WERI-Rb-1 (cell line): ENCODE results near the gene WHRN.

Experiments
- DNase-seq: peaks from one replicate; pipeline ENCODE4 v3.0.0-alpha.2; 2020
- H3K27ac ChIP-seq: fragments of 250-450 bp; sonication (Bioruptor Pico); 2 replicates; pipeline ENCODE4 v1.5.1; 2020; ENCODE audit warnings: mild to moderate bottlenecking, moderate library complexity
- H3K27me3 ChIP-seq: fragments of 250-450 bp; sonication (Bioruptor Pico); 2 replicates; pipeline ENCODE4 v1.5.1; 2021; ENCODE audit warnings: mild to moderate bottlenecking, low read depth, moderate library complexity; ENCODE audit not compliant: insufficient read depth, severe bottlenecking
- H3K36me3 ChIP-seq: fragments of 250-450 bp; sonication (Bioruptor Pico); 2 replicates; pipeline ENCODE4 v1.5.1; 2020; ENCODE audit warnings: mild to moderate bottlenecking, moderate library complexity
- H3K4me3 ChIP-seq: 2 replicates; pipeline ENCODE4 v1.5.1; 2011; ENCODE audit warnings: low read depth, mild to moderate bottlenecking, control low read depth, low read length
- H3K9me3 ChIP-seq: fragments of 250-450 bp; sonication (Bioruptor Pico); 2 replicates; pipeline ENCODE4 v1.5.1; 2021; ENCODE audit warnings: mild to moderate bottlenecking, moderate library complexity; ENCODE audit not compliant: severe bottlenecking
- TF ChIP-seq, protein P1 (sequence below): IDR thresholded peaks from 2 replicates; pipeline ENCODE4 v1.5.1; 2011; ENCODE audit warnings: low read depth, mild to moderate bottlenecking, control low read depth, inconsistent platforms, low read length

The WHRN gene

DNA sequence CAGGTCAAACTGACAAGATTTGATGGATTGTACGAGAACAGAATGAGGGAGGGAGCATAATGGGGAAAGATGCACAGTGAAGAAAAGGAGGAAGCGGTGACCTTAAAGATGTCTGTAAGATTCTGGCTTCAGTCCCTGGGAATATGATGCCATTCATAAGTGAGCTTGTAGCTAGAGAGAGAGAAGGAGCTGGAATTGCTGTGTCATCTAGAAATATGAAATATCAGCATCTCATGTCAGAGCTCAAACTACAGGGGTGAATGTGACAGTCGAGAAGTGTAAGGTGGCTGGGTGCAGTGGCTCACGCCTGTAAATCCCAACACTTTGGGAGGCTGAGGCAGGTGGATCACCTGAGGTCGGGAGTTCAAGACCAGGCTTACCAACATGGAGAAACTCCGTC is 24.0 kb upstream of the WHRN start:
- Histone ChIP-seq H3K9me3 (peaks cover 5% of the 10 kb centered on the region), H3K4me3 (no peak overlapping the region), H3K27ac (no peak overlapping the region), H3K36me3 (no peaks in the 10 kb centered on the region), H3K27me3 (no peaks in the 10 kb centered on the region)
- TF ChIP-seq, protein P1, sequence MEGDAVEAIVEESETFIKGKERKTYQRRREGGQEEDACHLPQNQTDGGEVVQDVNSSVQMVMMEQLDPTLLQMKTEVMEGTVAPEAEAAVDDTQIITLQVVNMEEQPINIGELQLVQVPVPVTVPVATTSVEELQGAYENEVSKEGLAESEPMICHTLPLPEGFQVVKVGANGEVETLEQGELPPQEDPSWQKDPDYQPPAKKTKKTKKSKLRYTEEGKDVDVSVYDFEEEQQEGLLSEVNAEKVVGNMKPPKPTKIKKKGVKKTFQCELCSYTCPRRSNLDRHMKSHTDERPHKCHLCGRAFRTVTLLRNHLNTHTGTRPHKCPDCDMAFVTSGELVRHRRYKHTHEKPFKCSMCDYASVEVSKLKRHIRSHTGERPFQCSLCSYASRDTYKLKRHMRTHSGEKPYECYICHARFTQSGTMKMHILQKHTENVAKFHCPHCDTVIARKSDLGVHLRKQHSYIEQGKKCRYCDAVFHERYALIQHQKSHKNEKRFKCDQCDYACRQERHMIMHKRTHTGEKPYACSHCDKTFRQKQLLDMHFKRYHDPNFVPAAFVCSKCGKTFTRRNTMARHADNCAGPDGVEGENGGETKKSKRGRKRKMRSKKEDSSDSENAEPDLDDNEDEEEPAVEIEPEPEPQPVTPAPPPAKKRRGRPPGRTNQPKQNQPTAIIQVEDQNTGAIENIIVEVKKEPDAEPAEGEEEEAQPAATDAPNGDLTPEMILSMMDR: no peak
- DNase-seq: no peak

DNA sequence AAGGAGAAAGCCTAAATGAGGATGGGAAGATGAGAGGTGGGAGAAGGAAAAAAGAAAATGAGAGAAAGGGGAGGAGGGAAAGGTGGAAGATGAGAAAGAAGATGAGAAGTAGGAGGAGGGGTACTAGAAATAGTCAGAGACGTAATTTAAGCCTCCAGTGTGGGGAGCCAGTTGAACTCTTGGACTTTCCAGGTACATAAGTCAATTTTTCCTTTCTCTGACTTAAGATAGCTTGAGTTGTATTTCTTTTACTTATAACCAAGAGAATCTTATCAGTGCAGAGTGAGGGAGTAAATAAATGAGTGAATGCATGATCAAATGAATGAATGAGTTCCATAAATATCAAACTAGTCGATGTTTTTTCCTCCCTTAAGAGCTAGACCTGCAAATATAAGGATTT is 21.5 kb upstream of the WHRN start:
- TF ChIP-seq, protein P1: no peak
- no peak overlapping the region for H3K4me3 ChIP-seq
- no peaks in the 10 kb centered on the region for H3K36me3 ChIP-seq
- no peak overlapping the region for H3K27ac ChIP-seq
- H3K9me3 ChIP-seq: no peaks in the 10 kb centered on the region
- no peaks in the 10 kb centered on the region for H3K27me3 ChIP-seq
- DNase-seq: no peak

DNA sequence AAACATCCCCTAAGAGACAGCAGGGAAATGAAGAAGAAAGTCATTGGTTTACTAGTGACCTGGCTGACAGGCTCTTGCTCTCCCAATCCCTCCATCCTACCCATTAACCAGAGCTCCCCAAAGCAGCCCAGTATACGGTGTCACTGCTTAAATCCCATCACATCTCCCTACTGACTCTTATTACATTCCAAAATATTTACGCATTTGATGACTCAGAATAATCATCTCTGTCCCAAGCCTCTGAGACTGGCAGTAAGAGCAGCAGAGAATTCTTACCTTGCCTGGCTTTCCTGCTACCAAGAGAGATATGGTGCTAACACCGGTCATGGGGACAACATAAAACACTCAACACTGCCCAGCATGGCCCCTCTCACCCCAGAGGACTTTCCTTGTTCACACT is 20.2 kb upstream of the WHRN start:
- H3K9me3 ChIP-seq: no peaks in the 10 kb centered on the region
- no peak overlapping the region for H3K27ac ChIP-seq
- no peaks in the 10 kb centered on the region for H3K27me3 ChIP-seq
- no peak overlapping the region for H3K4me3 ChIP-seq
- no peaks in the 10 kb centered on the region for H3K36me3 ChIP-seq
- TF ChIP-seq, protein P1: no peak
- no peak for DNase-seq

DNA sequence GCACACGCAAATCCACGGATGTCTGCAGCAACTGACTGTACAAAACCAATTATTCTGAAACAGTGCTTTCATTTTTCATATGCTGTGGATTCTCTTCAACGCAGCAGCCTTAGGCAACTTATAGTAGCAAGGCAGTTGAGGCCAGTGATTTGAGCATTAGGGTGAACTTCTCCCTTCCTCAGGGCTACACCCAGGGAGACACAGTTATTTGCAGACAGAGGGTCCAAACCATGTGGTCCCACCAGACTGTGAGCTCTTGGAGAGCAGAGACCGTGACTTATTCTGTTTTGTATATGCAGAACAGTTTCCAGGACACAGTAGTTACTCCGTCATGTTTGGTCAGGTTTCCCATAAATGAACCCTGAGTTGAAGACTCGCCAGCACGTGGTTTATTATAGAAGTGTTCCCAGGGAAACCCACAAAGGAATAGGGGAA is 19.0 kb upstream of the WHRN start:
- TF ChIP-seq, protein P1: no peak
- Histone ChIP-seq H3K27ac (no peak overlapping the region), H3K9me3 (no peaks in the 10 kb centered on the region), H3K4me3 (no peak overlapping the region), H3K27me3 (no peaks in the 10 kb centered on the region), H3K36me3 (no peaks in the 10 kb centered on the region)
- no peak for DNase-seq

DNA sequence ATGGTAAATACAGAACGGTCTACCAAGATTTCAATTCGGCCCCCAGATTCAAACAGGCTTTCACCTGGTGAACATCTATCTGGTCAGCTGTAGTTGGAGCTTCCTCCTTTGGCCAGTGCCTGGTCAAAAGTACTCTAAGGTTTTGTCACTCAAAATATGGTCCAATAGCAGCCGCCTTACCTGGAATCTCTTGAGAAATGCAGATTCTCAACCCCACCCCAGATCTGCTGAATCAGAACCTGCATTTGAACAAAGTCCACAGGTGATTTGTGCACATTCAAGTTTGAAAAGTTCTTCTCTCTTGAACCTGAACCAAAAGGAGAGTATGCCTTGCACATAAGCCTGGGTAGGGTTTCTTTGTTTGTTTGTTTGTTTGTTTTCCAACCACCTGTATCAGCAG is 17.6 kb upstream of the WHRN start:
- no peaks in the 10 kb centered on the region for H3K27me3 ChIP-seq

DNA sequence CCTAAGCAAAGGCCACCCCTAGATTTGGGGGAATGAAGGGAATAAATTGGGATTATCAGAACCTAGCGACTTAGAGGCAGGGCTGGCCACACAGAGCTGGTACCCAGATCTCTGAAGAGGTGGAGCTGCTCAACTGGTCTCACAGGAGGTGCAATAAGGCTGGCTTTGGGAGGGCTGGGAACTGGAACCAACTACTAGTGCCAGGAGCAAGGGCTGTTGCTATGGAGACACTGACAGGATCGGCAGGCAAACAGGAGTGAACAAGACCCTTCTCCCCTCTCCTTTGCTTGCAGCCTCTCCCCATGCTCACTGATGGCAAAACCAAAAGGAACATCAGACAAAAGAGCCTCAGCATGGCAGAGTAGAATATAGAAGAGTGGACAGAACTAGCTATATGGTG is 17.0 kb upstream of the WHRN start:
- H3K36me3 ChIP-seq: no peaks in the 10 kb centered on the region
- no peak overlapping the region for H3K27ac ChIP-seq
- H3K9me3 ChIP-seq: peaks cover 4% of the 10 kb centered on the region
- no peak for DNase-seq
- TF ChIP-seq, protein P1: no peak
- H3K27me3 ChIP-seq: no peaks in the 10 kb centered on the region
- H3K4me3 ChIP-seq: no peak overlapping the region

More for the DNA sequence above, 17.6 kb upstream of the WHRN start:
- TF ChIP-seq, protein P1: no peak
- Histone ChIP-seq H3K9me3 (peaks cover 4% of the 10 kb centered on the region), H3K36me3 (no peaks in the 10 kb centered on the region), H3K4me3 (no peak overlapping the region), H3K27ac (no peak overlapping the region)
- DNase-seq: no peak
